PC-9 (cell line): ENCODE measurements around the gene LDLRAD3. TPM values are rescaled to one million over a fixed set of nuclear protein-coding genes. Genes with fewer than 3 reads are reported as not detected.

ENCODE experiments used
- BruUV-seq: library from RNA; stranded (reverse); fragments of 400-500 nt; replicated peaks from 2 replicates; lab custom pipeline; 2021; lab: Mats Ljungman, UMichigan
- CTCF ChIA-PET: fragments of 300-600 bp; sonication (Branson Sonifier 250); formaldehyde crosslinking; loops from one replicate; lab custom pipeline; 2022; ENCODE audit warnings: antibody characterized with exemption; lab: Charles Lee
- POLR2A ChIA-PET: fragments of 300-600 bp; sonication (Branson Sonifier 250); formaldehyde crosslinking; loops from one replicate; lab custom pipeline; 2022; ENCODE audit warnings: antibody characterized with exemption; ENCODE audit not compliant: unreplicated experiment; lab: Charles Lee
- DNase-seq, 2 experiments: peaks; one replicate each; pipeline versions ENCODE4 v3.0.0 to v3.0.0-alpha.2; 2015 to 2022; ENCODE audit warnings: mixed read lengths in 1 of 2
- H2AFZ ChIP-seq: fragments of 200-600 bp; sonication (generic); 2 replicates; pipeline ENCODE4 v1.8.1; 2017; ENCODE audit warnings: antibody characterized with exemption
- H3F3A ChIP-seq: fragments of 200-600 bp; sonication (generic); 2 replicates; pipeline ENCODE4 v1.8.1; 2017; ENCODE audit warnings: antibody characterized with exemption, mild to moderate bottlenecking, low read depth; ENCODE audit not compliant: insufficient read depth
- H3K27ac ChIP-seq: fragments of 200-600 bp; sonication (generic); 2 replicates; pipeline ENCODE4 v1.6.1; 2016; ENCODE audit warnings: mixed run types
- H3K27me3 ChIP-seq: fragments of 200-600 bp; sonication (generic); 2 replicates; pipeline ENCODE4 v1.6.1; 2016; ENCODE audit warnings: low read depth, mixed run types; ENCODE audit not compliant: insufficient read depth
- H3K36me3 ChIP-seq: fragments of 200-600 bp; sonication (generic); 2 replicates; pipeline ENCODE4 v1.6.1; 2016; ENCODE audit warnings: low read depth, mixed run types
- H3K4me1 ChIP-seq: fragments of 200-600 bp; sonication (generic); replicated peaks from 2 replicates; pipeline ENCODE4 v1.6.1; 2016; ENCODE audit warnings: mixed run types; ENCODE audit not compliant: insufficient read depth
- H3K4me2 ChIP-seq: fragments of 200-600 bp; sonication (generic); 2 replicates; pipeline ENCODE4 v1.6.1; 2017; ENCODE audit warnings: mixed run types
- H3K4me3 ChIP-seq: fragments of 200-600 bp; sonication (generic); 2 replicates; pipeline ENCODE4 v1.6.1; 2016; ENCODE audit warnings: mixed run types
- H3K79me2 ChIP-seq: fragments of 200-600 bp; sonication (generic); 2 replicates; pipeline ENCODE4 v1.6.1; 2017; ENCODE audit warnings: low read depth, mixed run types
- H3K9me2 ChIP-seq: fragments of 200-600 bp; sonication (generic); 2 replicates; pipeline ENCODE4 v1.8.1; 2017; ENCODE audit warnings: mild to moderate bottlenecking; ENCODE audit not compliant: insufficient read depth
- H3K9me3 ChIP-seq: fragments of 200-600 bp; sonication (generic); 2 replicates; pipeline ENCODE4 v1.8.1; 2016; ENCODE audit warnings: low read depth; ENCODE audit not compliant: insufficient read depth
- H4K20me1 ChIP-seq: fragments of 200-600 bp; sonication (generic); 2 replicates; pipeline ENCODE4 v1.8.1; 2017; ENCODE audit not compliant: insufficient read depth
- EZH2 ChIP-seq: fragments of 200-600 bp; sonication (generic); IDR thresholded peaks from 2 replicates; pipeline ENCODE4 v1.8.0; 2017; ENCODE audit warnings: antibody characterized with exemption, low read depth
- intact Hi-C: fragments of 100-400 bp; cut with micrococcal nuclease; formaldehyde crosslinking; loops from one replicate; pipeline ENCODE4 v1.10.0; 2022; ENCODE audit not compliant: unreplicated experiment
- total RNA-seq: library from RNA; stranded (reverse); gene quantifications from 2 replicates; pipeline ENCODE4 v1.2.3, GENCODE V29; 2021
- TF ChIP-seq, protein P1 (sequence below): fragments of 200-600 bp; sonication (generic); conservative IDR thresholded peaks from 2 replicates; pipeline ENCODE4 v1.6.1; 2017; ENCODE audit warnings: mixed run types, antibody characterized with exemption, mild to moderate bottlenecking, moderate library complexity

Gene LDLRAD3
- total RNA-seq, 1 experiment from 2014 or later, result 15.9 TPM

DNA sequence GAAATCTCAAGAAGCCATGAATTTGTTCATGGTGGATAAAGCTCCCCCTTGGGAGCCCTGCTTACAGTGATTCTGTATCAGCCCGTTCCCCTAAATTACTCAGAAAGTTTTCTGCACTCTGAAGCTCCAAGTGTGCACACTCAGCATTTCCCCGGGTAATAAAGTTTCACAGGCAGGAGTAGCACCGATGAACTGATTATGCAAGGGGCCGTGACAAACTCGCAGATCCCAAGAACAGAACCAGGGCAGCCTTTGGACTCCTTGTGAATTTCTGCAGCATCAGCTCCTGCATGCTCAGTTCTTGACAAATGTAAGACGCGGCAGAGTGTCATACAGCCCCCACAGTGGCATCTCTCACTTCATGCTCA, 271.8 kb downstream of the LDLRAD3 start:
- peaks cover 6% of the 10 kb centered on the region; the same call in 1 of the 2 replicates for H4K20me1 ChIP-seq
- no peak overlapping the region for H3K4me3 ChIP-seq
- no peak overlapping the region for H3K27ac ChIP-seq
- peaks cover 9% of the 10 kb centered on the region; the same call in 1 of the 2 replicates for H3F3A ChIP-seq
- H3K36me3 ChIP-seq, result 0 out of 2 replicates have a peak, but pooled peaks cover 3% of the 10 kb centered on the region
- H3K4me2 ChIP-seq, result no peak overlapping the region
- no peak for TF ChIP-seq EZH2
- TF ChIP-seq, protein P1, sequence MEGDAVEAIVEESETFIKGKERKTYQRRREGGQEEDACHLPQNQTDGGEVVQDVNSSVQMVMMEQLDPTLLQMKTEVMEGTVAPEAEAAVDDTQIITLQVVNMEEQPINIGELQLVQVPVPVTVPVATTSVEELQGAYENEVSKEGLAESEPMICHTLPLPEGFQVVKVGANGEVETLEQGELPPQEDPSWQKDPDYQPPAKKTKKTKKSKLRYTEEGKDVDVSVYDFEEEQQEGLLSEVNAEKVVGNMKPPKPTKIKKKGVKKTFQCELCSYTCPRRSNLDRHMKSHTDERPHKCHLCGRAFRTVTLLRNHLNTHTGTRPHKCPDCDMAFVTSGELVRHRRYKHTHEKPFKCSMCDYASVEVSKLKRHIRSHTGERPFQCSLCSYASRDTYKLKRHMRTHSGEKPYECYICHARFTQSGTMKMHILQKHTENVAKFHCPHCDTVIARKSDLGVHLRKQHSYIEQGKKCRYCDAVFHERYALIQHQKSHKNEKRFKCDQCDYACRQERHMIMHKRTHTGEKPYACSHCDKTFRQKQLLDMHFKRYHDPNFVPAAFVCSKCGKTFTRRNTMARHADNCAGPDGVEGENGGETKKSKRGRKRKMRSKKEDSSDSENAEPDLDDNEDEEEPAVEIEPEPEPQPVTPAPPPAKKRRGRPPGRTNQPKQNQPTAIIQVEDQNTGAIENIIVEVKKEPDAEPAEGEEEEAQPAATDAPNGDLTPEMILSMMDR, result no peak
- intact Hi-C loops, result no loop called here
- CTCF ChIA-PET, result no interaction called here
- peaks cover 18% of the 10 kb centered on the region for H3K4me1 ChIP-seq
- peaks cover 11% of the 10 kb centered on the region for H3K9me3 ChIP-seq
- no peaks in the 10 kb centered on the region for H3K9me2 ChIP-seq
- no peaks in the 10 kb centered on the region for H3K27me3 ChIP-seq
- DNase-seq, result no peak
- BruUV-seq, result no TSS peak
- no peaks in the 10 kb centered on the region for H3K79me2 ChIP-seq
- no peak overlapping the region for H2AFZ ChIP-seq
- POLR2A ChIA-PET, result interaction anchor here (0.5 kb wide), 1 partner anchor 36 kb away, joined by 3 read pairs; no protein-coding TSS in a partner anchor

DNA sequence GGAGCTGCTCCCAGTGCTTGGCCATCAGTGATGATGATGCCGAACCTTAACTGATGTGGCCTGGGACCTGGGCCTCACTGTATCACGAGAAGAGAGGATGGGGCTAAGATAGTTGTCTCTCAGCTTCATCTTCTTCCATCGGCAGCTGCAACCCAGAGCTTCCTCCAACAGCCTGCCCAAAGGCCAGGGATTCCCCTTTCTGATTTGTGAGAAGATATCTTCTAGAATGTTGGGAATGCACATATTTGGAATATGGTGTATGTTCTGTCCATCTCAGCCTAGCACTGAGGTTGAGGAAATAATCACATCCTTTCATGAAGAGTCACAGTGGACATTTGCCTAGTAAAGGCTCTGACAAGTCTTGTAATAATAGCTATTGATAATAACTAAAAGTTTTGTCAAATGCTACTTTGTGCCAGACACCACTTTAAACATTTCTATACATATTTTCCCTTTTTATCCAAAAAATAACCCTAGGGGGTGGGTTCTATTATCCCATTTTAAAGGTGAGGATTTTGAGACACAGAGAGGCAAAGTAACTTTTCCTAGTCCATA, 272.3 kb downstream of the LDLRAD3 start:
- peaks cover 18% of the 10 kb centered on the region for H3K4me1 ChIP-seq
- TF ChIP-seq, protein P1, result no peak
- TF ChIP-seq EZH2, result no peak
- no peak for DNase-seq
- H3K4me3 ChIP-seq, result no peak overlapping the region
- POLR2A ChIA-PET, result no interaction called here
- no peaks in the 10 kb centered on the region for H3K9me2 ChIP-seq
- intact Hi-C loops, result no loop called here
- H3K27ac ChIP-seq, result no peak overlapping the region
- CTCF ChIA-PET, result no interaction called here
- no peaks in the 10 kb centered on the region for H3K27me3 ChIP-seq
- 0 out of 2 replicates have a peak, but pooled peaks cover 3% of the 10 kb centered on the region for H3K36me3 ChIP-seq
- H3F3A ChIP-seq, result peaks cover 9% of the 10 kb centered on the region; the same call in 1 of the 2 replicates
- no peaks in the 10 kb centered on the region for H3K79me2 ChIP-seq
- H4K20me1 ChIP-seq, result peaks cover 6% of the 10 kb centered on the region; the same call in 1 of the 2 replicates
- H3K4me2 ChIP-seq, result no peak overlapping the region
- BruUV-seq, result no TSS peak
- no peak overlapping the region for H2AFZ ChIP-seq
- H3K9me3 ChIP-seq, result peaks cover 11% of the 10 kb centered on the region

DNA sequence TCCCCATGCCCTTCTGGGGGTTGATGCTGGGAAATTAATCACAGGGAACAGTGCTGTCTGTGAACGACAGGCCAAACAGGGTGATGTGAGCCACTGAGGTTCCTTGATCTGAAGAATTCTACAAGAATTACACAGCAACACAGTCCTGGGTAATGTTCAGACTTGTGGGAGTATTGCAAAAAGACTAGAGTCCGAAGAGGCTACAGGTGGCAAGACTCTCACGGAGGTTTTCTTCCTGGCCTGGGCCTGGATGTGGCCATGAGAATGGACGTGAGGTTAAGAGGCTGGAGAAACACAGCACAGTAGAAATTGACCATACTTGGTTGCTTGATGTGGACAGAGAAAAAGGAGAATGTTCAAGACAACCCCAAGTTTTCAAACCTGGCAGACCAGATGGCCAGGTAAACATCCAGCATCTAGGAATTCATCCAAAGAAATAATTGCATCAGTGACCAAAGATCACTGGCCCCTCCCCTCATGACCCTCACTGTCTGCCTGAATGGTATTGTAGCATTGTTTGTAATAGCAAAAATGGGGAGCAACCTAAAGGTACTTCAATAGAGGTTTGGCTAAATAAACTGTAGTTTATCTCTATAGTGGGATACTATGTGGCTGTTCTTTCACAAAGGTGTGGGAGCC, 274.5 kb downstream of the LDLRAD3 start:
- no TSS peak for BruUV-seq
- H3K27ac ChIP-seq, result no peak overlapping the region
- no peak overlapping the region for H3K4me3 ChIP-seq
- ChIA-PET CTCF (no interaction called here), POLR2A (no interaction called here)
- H3K4me2 ChIP-seq, result no peak overlapping the region
- intact Hi-C loops, result no loop called here
- 0 out of 2 replicates have a peak, but pooled peaks cover 3% of the 10 kb centered on the region for H3K36me3 ChIP-seq
- DNase-seq, result no peak
- peaks cover 17% of the 10 kb centered on the region for H3K4me1 ChIP-seq
- H3K9me3 ChIP-seq, result peaks cover 11% of the 10 kb centered on the region
- TF ChIP-seq EZH2, result no peak
- H4K20me1 ChIP-seq, result no peaks in the 10 kb centered on the region; the same call in 1 of the 2 replicates
- no peaks in the 10 kb centered on the region for H3K9me2 ChIP-seq
- H3K27me3 ChIP-seq, result no peaks in the 10 kb centered on the region
- H2AFZ ChIP-seq, result no peak overlapping the region
- no peaks in the 10 kb centered on the region for H3K79me2 ChIP-seq
- peaks cover 9% of the 10 kb centered on the region; the same call in 1 of the 2 replicates for H3F3A ChIP-seq
